Measurements from ENCODE around the gene KRT5. TPM values are rescaled to one million over a fixed set of nuclear protein-coding genes. Genes with fewer than 3 reads are reported as not detected.

The KRT5 gene
- not detected for total RNA-seq
- long read RNA-seq: 0 reads

GRCh38 chr12:52519826-52520662, at the start of gene KRT5:
TSS of gene KRT5 (minus strand) at chr12:52520394. CDS start at chr12:52520296, 98 bp downstream.
- intact Hi-C loops (cut with DNase I): loop anchor here (10.0 kb wide), 1 partner anchor 155 kb away; the partner anchor contains the start of gene KRT85
- DNase-seq (no peak), ATAC-seq (ENCODE audit: poor library complexity) (no peak)

- DNase-seq: no peak
- intact Hi-C loops (cut with DNase I): no loop called here
Observed at GRCh38 chr12:52568111-52568510, 47.9 kb upstream of the KRT5 start.

GRCh38 chr12:52566847-52567291, 46.7 kb upstream of the KRT5 start:
- DNase-seq (peak; percentile 75), ATAC-seq (ENCODE audit: poor library complexity) (peak; percentile 96)
- intact Hi-C loops (cut with DNase I): no loop called here

More at GRCh38 chr12:52568111-52568510, 47.9 kb upstream of the KRT5 start:
- ATAC-seq (ENCODE audit: poor library complexity): no peak

DNA sequence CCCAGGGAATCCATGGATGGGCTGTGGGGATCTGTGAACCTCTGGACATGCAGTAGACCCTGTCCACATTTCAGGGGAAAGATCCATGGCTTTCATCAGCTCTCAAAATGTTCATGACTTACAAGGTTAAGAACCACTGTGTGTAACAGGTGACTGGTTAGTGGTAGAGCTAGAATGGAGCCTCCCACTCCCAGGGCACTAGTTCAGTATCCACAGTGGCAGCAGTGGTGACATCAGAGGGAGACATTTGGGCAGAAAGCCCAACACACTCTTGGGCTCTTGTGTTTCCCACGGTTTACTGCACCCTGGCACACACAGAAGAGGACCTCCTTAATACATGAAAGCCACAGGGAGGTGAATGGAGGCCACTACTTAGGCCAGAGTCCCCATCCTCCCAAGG, 44.4 kb upstream of the KRT5 start:
- intact Hi-C loops (cut with DNase I): no loop called here
- ATAC-seq (ENCODE audit: poor library complexity): no peak
- no peak for DNase-seq

- ATAC-seq (ENCODE audit: poor library complexity): no peak
- no peak for DNase-seq
- intact Hi-C loops (cut with DNase I): no loop called here
Observed at GRCh38 chr12:52561880-52562449, 41.8 kb upstream of the KRT5 start.

DNA sequence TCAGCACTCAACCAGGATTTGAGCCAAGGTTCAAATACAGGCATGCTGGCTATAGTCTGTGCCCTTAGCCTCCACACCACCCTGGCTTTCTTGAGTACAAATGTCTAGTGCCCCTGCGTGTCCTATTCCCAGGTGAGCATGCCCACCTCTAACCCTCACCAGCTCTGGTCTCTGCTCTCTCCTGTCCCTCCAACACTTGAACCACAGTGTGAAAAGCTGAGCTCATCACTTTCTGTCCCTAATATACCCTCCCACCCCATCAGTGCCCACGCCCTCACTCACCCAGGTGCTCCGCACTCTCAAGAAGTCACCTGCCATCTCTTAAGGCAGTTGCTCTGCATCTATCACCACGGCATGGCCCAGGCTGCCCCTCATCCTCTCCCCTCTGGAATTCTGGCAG, 39.8 kb upstream of the KRT5 start:
- ATAC-seq (ENCODE audit: poor library complexity): no peak
- no peak for DNase-seq

DNA sequence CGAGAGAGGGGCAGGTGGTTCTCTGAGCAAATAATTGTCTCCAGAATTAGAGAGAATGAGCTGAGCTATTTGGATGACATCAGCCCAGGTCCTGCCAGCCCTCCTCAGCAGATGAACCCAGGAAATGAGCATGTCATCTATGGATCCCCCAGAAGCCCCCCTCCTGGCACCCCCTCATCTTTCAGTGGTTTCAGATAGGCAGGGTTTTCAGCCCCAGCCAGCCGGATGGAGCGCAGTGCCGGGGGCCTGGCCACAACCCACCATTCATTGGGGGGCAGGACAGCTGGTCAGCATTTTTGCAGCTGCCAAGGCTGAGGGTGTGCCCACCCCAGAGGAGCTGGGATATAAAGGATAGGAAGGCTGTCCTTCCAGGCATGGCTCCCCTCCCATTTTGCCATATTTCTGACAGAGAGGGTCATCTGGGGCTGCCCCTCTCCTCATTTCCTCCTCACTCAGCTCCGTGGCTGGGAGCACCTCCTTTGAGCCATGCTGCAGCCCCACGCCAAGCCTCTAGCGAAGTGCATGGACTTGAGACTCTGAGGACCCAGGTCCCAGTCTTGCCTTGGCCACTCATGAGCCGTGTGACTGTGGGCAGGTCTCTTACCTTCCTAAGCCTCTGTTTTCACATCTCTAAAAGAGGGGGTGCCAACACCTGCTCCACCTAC, 38.7 kb upstream of the KRT5 start:
- intact Hi-C loops (cut with DNase I): no loop called here
- ATAC-seq (ENCODE audit: poor library complexity) (no peak), DNase-seq (no peak)

More for the DNA sequence above, 39.8 kb upstream of the KRT5 start:
- intact Hi-C loops (cut with DNase I): no loop called here

DNA sequence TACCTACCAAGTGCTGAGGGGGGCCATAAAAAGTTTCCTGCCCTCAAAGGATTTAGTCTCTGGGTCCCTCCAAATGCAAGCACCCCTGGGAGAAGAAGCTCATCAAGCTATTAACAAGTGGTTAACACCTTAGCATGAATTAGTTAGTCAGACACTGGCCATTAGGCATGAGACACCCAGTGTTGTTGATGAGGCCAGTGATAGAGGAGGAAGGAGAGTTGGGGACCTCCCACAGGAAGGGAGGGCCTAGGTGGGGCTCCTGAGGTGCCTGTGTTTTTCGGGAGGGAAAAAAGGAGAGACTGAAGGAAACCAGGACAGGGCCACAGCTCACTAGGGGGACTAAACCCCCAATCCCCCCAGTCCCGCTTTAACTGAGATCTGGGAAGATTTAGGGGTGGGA, 37.3 kb upstream of the KRT5 start:
- intact Hi-C loops (cut with DNase I): no loop called here
- no peak for DNase-seq
- ATAC-seq (ENCODE audit: poor library complexity): no peak

DNA sequence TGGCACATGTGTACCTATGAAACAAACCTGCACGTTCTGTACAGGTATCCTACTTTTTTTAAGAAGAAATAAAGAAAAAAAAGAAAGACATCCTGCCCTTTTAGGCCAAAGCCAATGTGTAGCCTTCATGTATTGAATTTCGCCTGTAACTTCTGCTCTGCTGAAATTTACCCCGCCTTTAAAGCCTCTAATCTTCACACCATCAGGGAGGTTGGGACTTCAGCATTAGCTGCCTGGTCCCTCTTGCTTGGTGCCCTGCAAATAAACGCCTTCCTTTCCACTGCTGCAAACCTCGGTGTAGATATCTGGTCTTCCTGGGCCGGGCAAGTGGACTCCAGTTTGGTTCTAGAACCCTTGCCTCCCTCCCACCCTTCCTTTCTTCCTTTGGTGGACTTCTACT, 35.4 kb upstream of the KRT5 start:
- DNase-seq: no peak
- ATAC-seq (ENCODE audit: poor library complexity): no peak
- intact Hi-C loops (cut with DNase I): no loop called here

DNA sequence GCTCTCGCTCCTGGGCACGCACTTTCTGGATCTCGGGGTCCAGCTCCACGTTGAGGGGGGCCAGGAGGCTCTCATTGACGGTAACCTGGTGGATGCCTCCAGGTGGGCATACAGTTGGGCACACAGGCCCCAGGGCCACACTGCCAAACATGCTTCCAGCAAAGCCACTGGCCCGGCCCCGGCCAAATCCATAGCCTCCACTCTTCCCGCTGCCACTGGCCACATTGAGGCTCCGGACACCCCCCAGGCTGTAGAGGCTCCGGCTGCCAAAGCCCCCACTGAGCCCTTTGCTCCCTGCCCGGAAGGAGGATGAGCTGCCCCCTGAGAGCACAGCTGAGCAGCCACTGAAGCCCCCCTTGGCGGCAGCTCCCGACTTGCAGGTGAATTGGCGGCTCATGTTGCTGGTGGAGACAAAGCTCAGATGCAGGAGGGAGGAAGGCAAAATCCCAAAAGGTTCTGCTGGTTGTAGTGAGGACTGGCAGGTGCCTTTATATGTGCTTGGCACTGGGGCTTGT, 32.5 kb upstream of the KRT5 start, which contains the start of gene KRT71:
TSS of gene KRT71 (minus strand) at position 465 of the 515 bp plus-strand sequence. CDS start at position 397, 68 bp downstream.
- ATAC-seq (ENCODE audit: poor library complexity) (no peak), DNase-seq (no peak)
- intact Hi-C loops (cut with DNase I): no loop called here

GRCh38 chr12:52552055-52552454, 31.9 kb upstream of the KRT5 start:
- DNase-seq (no peak), ATAC-seq (ENCODE audit: poor library complexity) (peak; percentile 44)
- intact Hi-C loops (cut with DNase I): no loop called here

DNA sequence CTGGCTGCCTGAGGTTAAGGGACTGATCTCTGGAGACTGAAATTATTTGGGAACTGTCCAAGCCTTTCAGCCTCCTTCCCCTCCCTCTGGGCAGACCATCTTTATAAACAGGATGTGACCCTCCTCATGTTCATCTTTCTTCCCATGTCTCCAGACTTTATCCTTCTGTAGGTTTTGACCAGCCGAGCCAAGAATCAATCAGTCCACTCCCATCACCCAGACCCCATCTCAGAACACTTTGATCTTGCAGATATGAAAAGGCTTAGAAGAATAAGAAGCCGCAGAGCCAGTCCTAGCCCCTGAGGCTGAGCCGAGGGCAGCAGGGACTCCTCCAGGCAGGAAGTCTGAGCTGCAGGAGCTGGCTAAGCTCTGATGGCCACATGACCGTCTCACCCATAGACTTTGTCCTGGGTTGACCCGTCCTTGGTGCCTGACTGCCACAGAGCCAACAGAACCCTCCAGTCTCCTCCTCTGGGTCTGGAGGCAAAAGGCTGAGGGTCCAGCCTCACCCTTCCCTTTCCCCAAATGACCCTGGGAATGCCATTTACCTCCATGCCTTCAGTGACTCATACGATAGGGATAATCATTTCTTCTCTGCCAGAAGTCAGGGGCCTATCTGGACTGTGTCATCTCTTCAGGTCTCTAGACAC, 31.1 kb upstream of the KRT5 start:
- DNase-seq (no peak), ATAC-seq (ENCODE audit: poor library complexity) (peak; percentile 87)
- intact Hi-C loops (cut with DNase I): no loop called here

DNA sequence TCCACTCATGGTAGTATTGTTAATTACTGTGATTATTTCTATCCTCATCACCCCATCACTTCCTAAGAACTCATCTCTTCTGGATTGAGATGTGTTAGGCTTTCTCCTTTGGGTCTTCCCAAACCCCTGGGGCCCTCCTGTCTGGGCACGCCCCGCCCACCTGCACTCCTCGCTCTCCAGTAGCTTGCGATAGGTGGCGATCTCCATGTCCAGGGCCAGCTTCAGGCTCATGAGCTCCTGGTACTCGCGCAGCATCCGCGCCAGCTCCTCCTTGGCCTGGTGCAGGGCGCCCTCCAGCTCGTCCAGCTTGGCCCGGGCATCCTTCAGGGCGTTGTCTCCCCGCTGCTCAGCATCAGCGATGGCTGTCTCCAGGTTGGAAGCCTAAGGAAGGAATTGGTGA, 25.9 kb upstream of the KRT5 start:
- ATAC-seq (ENCODE audit: poor library complexity): no peak
- DNase-seq: no peak
- intact Hi-C loops (cut with DNase I): no loop called here

DNA sequence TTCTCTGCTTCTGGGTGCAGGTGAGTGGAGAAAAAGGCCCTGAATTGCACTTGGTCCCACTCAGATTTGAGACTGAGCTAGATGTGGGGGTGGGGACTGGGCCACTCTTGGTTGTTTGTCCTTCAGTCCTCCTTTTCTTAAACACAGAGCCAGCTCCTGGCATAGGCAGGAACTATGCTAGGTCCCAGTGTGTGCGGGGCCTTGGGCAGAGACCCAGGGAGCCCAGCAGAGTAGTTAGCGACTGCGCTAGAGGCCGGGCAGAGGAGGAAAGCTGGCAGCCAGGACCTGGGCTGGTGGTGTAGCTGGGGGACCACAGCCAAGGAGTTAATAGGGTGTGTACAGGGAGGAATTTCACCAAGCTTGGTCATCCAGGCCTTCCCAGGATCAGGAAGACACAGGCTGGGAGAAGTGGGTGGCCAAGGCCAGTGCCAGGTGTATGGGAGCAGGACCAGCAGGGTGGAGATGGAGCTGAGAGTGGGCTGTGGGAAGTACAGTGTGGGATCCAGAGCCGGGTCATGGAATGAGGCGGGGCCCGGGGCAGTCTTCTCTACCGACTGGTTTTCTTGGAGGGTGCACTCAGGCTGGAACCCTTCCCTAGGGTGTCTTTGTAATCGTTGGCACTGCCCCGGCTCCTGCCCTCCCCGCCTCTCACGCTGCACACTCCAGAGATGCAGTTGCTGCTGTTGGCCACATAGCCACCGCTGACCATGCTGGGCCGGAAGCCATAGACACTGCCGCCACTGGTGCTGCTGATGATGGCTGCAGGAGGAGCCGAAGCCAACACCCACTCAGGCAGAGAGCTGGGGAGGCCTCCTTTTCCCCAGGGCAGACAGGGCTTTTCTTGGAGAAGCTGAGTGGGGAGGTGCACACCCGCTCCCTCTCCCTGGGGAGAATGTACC, 24.0 kb upstream of the KRT5 start:
- intact Hi-C loops (cut with DNase I): no loop called here
- DNase-seq: peak; percentile 50
- peak; percentile 77 for ATAC-seq (ENCODE audit: poor library complexity)

- DNase-seq (no peak), ATAC-seq (ENCODE audit: poor library complexity) (no peak)
- intact Hi-C loops (cut with DNase I): no loop called here
Observed at GRCh38 chr12:52542785-52543318, 22.7 kb upstream of the KRT5 start.

- intact Hi-C loops (cut with DNase I): no loop called here
- DNase-seq: no peak
- no peak for ATAC-seq (ENCODE audit: poor library complexity)
Observed at GRCh38 chr12:52542157-52542556, 22.0 kb upstream of the KRT5 start.

- intact Hi-C loops (cut with DNase I): no loop called here
- no peak for DNase-seq
- no peak for ATAC-seq (ENCODE audit: poor library complexity)
Observed at GRCh38 chr12:52541709-52542108, 21.5 kb upstream of the KRT5 start.

GRCh38 chr12:52540531-52540930, 20.3 kb upstream of the KRT5 start:
- intact Hi-C loops (cut with DNase I): no loop called here
- DNase-seq: no peak
- no peak for ATAC-seq (ENCODE audit: poor library complexity)
